GM21825 (cell line): ENCODE results near the gene PCDH15.
"Not testable (repeated sequence)": the region's sequence is repeated elsewhere in the genome, so short reads cannot be mapped to it uniquely, and the experiment has no call there.

Experiments used
- ATAC-seq: cut with Tn5 transposase; IDR thresholded peaks from one replicate; pipeline ENCODE4 v1.9.1; 2021; ENCODE audit warnings: mild to moderate bottlenecking, moderate library complexity; ENCODE audit not compliant: unreplicated experiment

PCDH15 gene

GRCh38 chr10:54402576-54402975 lies 398.5 kb downstream of the PCDH15 start:
- ATAC-seq: no peak

GRCh38 chr10:54396031-54396430 lies 405.0 kb downstream of the PCDH15 start:
- ATAC-seq: no peak

- not testable (repeated sequence) for ATAC-seq
These were observed 406.4 kb downstream of the PCDH15 start for GRCh38 chr10:54394598-54394997.

DNA sequence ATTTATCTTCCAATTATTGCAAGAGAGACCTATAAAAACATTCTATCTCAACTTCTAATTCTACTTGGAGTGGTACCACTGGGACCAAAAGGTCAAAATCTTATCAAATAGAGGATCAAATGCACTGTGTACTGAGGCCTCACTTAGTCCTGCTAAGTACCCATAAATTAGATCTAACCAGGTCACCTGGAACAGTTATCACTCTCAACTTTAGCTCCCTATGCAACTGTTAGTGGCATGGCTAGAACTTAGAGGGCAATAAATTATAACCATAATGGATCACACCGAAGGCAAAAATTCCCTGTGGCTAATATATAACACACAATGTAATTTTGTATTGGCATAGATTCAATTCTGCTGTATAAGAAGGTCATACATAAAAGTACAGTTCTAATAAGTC lies 428.9 kb downstream of the PCDH15 start:
- no peak for ATAC-seq

DNA sequence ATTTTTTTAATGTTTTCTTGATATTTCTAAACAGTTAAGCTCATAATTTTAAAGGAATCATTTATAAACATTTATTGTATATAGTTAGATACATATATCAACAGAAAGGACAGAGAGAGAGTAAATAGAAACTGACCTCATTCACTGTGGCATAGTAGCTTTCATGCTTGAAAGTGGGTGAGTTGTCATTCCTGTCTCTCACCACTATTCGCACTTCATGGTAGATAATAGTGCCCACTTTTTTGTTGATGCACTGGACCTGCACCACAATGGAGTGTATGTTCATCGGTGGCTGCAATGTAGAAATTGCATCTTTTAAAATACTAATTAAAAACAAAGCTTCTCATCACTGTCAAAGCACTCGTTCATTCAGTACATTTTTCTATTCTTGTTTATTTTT lies 432.0 kb downstream of the PCDH15 start:
- no peak for ATAC-seq

- ATAC-seq: no peak
These were observed 437.6 kb downstream of the PCDH15 start for GRCh38 chr10:54363390-54363789.

- no peak for ATAC-seq
These were observed 459.0 kb downstream of the PCDH15 start for GRCh38 chr10:54342058-54342457.

GRCh38 chr10:54335296-54335695 lies 465.7 kb downstream of the PCDH15 start:
- ATAC-seq: no peak

DNA sequence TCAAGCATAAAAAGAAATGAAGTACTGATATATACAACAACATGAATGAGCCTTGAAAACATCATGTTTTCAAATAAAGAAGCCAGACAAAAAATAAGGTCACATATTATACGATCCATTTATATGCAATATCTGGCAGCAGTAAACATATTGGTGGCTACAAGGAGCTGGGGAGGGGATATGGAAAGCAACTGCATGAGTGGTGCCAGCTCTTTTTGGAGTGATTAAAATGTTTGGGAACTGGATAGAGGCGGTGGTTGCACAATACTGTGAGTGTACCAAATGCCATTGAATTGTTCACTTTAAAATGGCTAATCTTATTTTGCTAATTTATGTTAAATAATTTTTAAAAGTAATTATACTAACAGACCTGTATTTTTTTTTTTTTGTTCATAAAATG lies 481.7 kb downstream of the PCDH15 start:
- ATAC-seq: no peak

GRCh38 chr10:54318470-54318869 lies 482.6 kb downstream of the PCDH15 start:
- ATAC-seq: no peak

DNA sequence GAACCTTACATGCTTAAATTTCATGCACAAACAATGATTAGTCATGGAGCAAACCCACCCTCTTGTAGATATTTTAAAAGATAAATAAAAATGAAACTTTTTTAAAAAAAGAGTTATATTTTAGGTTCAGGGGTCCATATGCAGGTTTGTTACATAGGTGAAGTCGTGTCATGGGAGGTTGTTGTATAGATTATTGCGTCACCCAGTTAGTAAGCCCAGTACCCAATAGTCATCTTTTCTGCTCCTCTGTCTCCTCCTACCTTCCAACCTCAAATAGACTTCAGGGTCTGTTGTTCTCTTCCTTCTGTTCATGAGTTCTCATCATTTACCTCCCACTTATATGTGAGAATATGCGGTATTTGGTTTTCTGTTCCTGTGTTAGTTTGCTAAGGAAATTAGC lies 486.6 kb downstream of the PCDH15 start:
- ATAC-seq: no peak

DNA sequence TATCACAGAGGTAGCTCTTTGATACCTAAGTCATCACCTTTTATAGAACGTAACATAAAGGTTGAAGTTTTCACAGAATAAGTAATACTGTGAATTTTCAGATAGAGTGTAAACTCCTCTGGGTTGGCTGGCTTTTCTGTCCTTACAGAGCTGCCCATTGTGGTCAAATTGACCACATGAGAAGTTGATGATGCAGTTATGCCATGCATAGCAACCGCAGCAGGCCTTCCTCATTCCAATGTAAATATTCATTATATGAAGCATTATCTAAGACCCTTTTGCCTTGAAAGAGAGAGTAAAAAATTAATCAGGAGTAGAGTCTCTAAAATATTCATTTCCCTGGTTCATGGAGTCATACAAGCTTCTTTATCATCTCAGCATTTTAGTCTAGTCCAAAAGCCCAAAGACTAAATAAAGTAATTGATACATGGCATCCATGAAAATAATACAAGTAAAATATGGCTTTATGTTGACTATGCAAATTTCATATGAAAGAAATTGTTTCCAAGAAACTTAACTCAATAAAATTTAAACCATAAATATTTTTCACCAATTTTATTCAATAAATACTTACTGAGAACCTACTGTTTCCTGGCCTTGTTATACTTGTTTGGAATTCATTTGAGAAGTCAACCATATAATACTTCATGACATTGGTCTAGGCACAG lies 516.4 kb downstream of the PCDH15 start:
- no peak for ATAC-seq

DNA sequence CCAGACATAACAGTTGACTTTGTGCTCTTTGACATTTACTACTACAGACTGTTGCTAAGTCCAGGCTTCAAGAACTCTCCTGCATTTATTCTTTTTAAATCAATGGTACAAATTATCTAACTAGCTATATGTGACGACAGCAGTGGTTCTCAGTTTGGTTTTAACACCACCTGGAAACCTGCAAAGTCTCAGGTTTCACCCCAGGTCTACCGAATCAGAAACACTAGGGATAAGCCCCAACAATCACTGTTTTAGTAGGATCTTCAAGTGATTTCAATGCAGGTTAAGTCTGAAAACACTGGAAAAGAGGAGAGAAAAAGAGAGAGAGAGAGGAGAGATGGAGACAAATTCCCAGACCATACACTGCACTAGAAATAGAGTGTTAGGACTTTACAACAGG lies 519.0 kb downstream of the PCDH15 start:
- no peak for ATAC-seq

DNA sequence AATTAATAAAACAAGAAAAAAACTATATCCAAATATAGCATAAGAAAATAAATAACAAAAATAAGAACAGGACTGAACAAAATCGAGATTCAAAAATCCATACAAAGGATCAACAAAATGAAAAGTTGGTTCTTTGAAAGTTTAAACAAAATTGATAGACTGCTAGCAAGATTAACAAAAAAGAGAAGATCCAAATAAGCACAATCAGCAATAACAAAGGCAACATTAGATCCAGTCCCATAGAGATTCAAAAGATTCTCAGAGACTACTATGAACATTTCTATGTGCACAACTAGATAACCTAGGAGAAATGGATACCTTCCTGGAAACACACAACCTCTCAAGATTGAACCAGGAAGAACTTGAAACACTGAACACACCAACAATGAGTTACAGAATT lies 534.6 kb downstream of the PCDH15 start:
- no peak for ATAC-seq

DNA sequence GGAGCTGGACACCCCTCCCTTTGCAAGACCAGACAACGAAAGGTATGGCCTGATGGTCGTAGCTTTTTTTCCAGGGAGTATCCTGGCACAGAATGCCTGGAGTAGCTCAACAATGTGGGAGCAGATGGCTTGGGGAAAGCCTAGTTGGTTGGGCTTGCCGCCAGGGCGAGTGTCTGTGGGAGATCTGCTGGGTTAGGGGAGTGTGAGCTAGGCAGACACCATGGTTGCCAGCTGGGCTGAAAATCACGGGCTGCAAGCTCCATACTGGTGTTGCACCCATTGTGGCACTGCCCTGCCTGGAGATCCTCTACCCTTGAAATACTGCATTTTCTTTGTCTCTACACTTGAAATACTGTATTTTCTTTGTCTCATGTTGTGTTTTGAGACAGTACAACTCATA lies 538.3 kb downstream of the PCDH15 start:
- no peak for ATAC-seq

DNA sequence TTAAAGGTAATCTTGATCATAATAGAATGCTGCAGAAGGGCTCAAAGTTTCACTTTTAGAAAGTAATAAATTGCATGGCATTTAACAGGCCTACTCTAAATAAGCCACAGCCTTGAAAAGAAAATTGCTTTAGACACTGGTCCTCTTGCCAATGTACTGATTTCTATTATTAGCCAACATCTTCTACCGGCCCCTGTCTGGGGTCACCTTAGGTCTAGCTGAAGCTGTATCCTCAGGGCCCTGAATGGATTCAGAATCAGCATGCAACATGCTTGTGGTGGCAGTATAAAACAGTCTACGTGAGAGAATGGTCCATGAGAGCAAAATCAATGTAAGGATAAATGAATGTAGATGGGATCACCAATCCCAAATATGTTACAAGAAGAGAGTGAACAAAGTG lies 541.9 kb downstream of the PCDH15 start:
- ATAC-seq: no peak

DNA sequence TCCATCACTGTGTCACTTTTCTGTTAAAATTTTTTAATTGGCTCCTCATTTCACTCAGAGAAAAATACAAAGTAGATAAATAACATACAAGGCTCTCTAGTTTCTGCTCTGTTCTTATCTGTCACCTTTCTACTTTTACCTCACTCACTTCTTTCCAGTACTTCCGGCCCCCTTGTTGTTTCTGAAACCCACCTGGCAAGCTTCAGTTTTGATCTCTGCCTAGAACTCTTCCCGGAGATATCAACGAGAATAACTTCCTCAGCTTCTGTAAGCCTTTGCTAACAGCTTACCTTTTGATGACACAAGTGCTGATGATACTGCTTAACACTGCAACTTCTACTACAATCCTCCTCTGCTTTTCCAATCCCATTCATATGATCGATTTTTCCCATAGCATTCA lies 566.2 kb downstream of the PCDH15 start:
- ATAC-seq: no peak

DNA sequence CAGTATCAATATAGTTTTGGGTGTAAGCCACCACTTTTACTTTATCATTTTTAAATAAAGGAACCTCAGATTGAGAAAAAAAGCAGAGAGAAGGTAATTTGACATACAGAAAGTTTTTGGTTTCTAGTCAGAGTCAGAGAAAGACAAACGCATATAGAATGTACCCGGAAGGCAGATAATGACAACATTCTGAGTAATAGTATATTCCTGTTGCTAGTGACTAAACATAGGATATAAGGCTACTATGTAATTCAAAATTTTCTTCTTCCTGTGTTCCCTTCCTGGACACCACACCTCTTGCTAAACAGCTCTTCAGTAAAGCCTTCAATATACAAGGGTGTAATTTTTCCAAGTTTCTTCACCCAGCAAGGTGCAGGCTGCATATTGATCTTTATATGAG lies 597.6 kb downstream of the PCDH15 start:
- no peak for ATAC-seq

DNA sequence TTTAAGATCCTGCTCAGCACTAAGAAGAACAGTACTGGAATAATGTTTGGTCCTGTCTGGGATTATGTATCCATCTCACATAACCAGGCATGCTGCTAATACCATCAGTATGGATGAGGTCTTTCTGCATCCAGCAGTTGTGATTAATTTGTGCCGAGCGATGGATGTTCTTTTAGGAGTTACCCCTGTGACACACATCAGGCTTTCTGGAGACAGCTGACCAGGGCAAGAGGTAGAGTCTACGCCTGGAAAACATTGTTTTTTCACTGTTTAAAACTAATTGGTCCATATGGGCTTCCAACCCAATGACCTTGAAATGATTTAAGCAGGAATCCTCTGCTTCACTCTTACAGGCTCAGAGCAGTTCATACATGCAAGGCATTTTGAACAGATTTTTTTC lies 603.0 kb downstream of the PCDH15 start:
- no peak for ATAC-seq

- no peak for ATAC-seq
These were observed 606.2 kb downstream of the PCDH15 start for GRCh38 chr10:54194806-54195205.

DNA sequence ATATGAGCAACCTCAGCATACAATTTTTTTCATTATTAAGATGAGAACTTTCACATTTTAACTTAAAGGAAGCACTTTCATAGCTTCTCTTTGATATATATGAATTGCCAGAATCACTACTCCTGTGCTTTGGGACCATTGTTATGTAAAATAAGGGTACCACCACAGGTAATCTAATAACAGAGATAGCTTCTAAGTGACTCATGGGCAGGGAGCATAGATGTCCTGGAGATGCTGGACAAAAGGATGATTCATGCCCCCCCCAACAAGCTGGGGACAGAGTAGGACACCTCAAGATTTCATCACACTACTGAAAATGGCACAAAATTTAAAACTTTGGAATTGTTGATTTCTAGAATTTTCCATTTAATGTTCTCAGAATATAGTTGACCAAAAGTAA lies 641.1 kb downstream of the PCDH15 start:
- ATAC-seq: no peak

DNA sequence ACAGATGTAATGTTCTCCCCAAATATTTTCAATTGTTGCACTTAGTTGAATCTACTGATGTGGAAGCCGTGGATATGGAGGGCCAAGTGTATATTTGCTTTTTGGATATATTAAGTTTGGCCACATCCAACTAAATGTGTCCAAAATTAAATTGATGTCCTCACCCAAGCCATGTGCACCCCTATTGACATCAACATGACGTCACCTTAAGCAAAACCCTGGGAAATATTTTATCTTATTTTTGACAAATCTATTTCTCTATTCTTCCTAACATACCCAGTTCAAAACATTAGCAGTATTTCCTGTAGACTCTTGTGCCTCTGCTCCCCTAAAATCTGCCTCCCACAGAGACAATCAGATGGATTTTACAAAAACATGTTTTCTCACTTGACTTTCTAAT lies 652.5 kb downstream of the PCDH15 start:
- no peak for ATAC-seq

- ATAC-seq: no peak
These were observed 661.1 kb downstream of the PCDH15 start for GRCh38 chr10:54139819-54140428.
